Measurements from ENCODE around the gene ATP10A.

Gene ATP10A

DNA sequence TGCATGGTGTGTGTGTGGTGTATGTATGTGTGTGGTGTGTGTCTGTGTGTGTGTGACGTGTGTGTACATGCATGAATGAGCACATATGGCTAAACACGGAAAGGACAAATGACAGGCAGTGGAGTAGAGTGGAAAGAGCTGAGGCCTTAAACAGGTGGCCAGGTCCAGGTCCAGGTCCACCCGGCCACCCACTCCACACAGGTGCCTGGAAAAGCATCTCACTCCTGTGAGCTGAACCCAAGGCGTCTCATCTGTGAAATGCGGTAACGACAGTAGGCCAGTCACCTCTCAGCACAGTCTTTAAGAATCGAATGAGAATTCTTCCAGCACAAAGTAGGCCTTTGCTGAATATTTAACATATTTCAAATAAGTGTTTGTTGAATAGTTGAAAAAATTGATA, 58.7 kb downstream of the ATP10A start:
- no peak overlapping the region for H3K27ac ChIP-seq
- no peak for TF ChIP-seq ZFX (IDR thresholded peaks at IDR 0.05)
- TF ChIP-seq CTCF (conservative IDR thresholded peaks at IDR 0.05): no peak

DNA sequence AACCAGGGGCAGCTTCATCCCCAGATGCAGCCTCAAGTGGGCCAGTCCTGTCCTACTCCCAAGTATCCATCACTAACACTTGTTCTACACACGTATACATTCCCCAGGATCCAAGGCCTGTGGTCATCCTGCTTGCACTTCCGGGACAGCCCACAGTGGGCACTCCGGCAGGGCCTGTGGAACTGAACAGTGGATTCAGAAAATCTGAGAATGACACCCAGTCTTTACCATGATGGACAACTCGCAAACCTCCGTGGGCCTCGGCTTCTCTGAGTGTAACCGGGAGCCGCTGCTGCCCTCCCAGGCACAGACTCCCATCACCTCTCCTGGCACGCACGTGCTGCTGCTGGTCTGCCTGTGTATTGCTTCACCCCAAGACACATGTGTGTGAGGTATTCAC, 59.6 kb downstream of the ATP10A start:
- no peak overlapping the region for H3K27ac ChIP-seq
- TF ChIP-seq CTCF (conservative IDR thresholded peaks at IDR 0.05) (no peak), ZFX (IDR thresholded peaks at IDR 0.05) (no peak)

GRCh38 chr15:25803036-25803435, 60.1 kb downstream of the ATP10A start:
- H3K27ac ChIP-seq: no peak overlapping the region
- TF ChIP-seq CTCF (conservative IDR thresholded peaks at IDR 0.05): no peak
- no peak for TF ChIP-seq ZFX (IDR thresholded peaks at IDR 0.05)

- TF ChIP-seq CTCF (conservative IDR thresholded peaks at IDR 0.05) (no peak), ZFX (IDR thresholded peaks at IDR 0.05) (no peak)
- no peak overlapping the region for H3K27ac ChIP-seq
Observed at GRCh38 chr15:25802285-25802830, 60.8 kb downstream of the ATP10A start.

DNA sequence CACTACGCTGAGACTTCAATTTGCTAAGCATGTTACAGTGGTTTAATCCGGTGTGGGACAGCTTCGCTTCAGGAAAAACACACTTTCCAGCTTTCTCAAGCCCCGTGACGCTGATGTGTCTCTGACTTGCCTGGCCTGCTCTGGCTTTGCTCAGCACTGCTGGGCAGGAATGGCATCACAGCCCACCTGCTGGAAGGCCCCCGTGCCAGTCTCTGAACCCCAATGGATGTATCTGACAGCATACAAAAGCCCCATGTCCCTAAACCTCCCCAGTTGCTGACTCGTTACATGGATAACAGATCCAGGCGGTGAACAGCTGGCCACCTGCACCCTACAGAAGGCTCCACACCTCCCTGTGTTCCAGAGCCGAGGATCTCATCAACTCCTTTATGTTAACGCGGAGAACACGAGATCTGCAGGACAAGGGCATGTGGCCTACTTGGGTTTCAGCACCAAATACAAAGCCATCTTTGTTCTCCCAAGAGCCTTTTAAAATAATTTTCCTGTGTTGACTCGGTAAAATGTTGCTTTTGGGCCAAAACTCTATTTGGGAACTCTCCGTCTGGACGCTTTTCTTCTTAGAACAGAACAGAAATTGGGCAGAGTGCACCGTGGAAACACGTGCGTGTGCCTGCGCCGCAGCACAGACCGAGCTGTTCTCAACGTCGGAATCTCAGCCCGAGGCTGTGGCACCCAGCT, 61.4 kb downstream of the ATP10A start:
- no peak overlapping the region for H3K27ac ChIP-seq
- TF ChIP-seq ZFX (IDR thresholded peaks at IDR 0.05) (no peak), CTCF (conservative IDR thresholded peaks at IDR 0.05) (no peak)

DNA sequence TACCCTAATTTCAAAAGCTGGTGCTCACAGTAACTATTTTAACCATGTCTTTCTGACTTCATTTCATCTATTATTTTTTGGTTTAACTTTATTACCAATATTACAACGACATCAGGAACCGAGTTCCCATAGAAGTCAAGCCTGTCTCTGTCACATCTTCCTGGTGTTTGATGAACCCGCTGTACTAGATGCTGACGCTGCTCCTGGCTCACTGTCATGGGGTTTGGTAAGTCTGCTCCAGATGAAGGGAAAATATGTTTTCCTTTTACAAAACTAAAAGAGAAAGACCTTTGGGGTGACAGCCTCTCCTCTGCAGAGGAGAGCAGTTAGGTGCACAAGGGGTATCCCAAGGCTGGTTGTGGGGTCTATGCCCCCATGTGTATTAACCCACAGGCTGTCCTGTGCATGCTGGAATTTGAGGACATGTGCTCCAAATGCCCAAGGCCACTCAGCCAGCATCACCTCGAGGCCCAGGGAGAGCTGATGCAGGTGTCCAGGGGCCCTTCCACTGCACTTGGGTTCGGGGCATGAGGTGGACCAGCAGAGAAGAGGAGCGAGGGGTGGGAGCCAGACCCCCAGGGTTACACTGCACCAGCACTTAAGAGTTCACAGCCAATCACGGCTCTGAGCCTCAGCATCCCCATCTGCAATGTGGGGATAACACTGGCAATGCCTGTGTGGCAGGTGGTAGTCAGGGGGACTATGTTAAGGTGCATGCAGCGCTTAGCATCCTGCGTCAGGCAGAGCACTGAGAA, 62.2 kb downstream of the ATP10A start:
- TF ChIP-seq ZFX (IDR thresholded peaks at IDR 0.05): no peak
- no peak for TF ChIP-seq CTCF (conservative IDR thresholded peaks at IDR 0.05)
- no peak overlapping the region for H3K27ac ChIP-seq
